T-helper 2 cell (primary cell): ENCODE results near the gene GARIN5B.
A peak's percentile ranks its signal among the peaks of the same experiment; 100 is the strongest.
"Not testable (repeated sequence)": the region's sequence is repeated elsewhere in the genome, so short reads cannot be mapped to it uniquely, and the experiment has no call there.

Experiments used
- DNase-seq, 5 experiments: peaks; one replicate each; pipeline versions ENCODE4 v3.0.0 to v3.0.0-alpha.2; 2012 to 2022

GARIN5B gene

DNA sequence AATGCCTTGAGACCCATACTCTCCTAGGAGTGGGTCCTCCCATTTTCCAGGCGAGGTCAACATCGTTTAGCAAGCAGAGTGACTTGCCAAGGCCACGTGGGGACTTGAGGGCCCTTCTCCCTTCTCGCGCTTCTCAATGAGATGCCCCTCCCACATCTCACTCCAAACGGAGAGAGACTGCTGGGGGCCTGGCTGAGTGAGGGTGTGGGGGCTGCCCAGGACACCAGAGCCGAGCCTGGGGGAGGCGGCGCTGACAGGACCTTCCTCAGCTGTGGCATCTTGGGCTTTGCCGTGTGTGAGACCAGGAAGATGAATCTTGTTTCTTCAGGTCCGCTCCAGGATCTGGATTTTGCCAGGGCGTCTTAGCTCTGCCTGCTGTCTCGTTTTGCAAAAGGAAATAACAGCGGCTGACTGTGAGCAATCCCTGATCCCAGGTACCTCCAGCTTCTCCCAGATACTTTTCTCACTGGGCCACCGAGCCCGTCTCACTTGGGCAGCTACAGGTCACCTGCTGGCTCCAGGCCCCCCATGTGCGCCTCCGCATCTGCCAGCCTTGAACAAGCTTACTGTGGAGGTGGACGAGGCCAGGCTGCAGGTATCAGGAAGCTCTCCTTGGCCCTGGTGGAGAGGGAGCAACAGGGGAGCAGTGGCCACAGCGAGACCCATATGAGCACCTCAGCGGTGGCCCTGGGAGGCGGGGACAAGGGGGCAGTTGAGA, 14.6 kb downstream of the GARIN5B start:
- DNase-seq, result no peak

DNA sequence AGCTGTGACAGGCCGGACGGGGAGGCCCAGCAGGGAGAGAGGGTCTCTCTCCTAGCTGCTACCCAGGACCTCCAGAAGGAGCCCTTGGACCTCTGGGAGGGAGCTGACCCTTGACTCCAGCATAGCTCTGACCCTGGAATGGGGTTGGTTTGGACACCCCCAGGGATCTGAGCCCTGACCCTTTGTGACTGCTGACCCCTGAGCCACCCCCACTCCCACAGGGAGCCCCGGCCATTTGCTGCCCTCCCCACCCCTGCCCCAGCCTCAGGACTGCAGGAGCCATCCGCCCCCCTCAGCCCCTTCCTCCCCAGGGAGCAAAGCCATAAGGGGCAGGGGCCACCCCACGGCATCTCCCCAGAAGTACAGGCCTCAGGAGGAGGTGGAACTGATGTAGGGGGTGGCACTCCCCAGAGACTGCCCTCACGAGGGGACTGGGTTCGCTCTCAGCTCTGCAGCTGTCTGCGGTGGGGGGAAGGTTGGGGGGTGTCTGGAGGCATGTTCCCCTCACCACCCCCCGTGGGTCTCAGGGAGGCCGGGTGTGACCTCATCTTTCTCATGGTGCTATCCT, 15.5 kb downstream of the GARIN5B start:
- no peak for DNase-seq

DNA sequence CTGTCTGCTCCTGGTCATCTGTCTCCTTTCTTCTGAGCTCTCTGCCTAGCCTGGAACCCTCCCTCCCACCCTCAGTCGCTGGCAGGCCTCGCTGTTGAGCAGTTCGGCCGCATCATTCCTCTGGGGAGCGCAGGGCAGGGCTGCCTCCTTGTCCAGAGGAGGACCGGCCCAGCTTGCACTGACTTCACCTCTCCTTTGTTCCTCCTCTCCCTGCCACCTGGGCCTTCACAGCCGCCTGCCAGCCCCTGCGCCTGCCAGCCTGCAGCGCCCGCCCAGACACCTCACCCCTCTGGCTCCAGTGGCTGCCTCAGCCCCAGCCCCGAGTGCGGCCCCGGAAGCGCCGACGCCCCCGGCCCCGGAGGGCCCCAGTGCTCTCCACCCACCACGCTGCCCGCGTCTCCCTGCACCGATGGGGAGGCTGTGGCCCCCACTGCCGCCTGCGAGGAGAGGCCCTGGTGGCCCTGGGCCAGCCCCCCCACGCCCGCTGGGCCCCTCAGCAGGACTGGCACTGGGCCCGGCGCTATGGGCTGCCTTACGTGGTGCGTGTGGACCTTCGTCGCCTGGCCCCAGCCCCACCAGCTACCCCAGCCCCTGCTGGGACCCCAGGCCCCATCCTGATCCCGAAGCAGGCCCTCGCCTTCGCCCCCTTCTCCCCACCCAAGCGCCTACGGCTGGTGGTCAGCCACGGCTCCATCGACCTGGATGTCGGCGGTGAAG, 16.2 kb downstream of the GARIN5B start:
- DNase-seq, result no peak

DNA sequence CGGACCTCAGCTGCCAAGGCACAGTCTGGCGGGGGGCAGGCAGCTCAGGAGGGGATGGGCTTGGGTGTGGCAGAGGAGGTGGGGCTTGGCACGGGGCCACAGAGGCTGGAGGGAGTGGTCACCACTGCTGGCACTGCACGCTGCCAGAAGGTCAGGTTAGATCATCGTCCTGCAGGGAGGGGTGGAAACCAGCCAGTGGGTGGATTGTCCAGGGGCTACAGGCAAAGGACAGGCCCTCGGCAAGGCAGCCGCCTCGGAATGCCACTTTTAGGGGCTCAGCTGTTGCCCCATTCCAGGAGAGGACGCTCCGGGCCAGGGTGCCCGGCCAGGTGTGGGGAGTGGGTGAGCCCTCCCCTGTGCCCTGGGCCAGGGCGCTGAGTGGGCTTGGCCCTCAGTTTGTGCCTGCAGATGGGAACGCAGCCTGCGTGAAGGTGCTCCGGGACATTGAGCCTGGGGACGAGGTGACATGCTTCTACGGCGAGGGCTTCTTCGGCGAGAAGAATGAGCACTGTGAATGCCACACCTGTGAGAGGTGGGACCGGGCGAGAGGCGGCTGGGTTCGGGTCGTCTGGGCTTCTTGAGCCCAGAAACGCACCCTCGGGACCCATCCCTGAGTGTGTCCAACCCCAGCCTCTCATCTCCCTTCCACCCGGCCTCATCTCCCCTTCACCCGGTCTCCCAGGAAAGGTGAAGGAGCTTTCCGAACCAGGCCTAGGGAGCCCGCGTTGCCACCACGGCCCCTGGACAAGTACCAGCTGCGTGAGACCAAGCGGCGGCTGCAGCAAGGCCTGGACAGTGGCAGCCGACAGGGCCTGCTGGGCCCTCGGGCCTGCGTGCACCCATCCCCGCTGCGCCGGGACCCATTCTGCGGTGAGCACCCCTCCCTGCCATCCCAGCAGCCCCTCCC, 17.0 kb downstream of the GARIN5B start:
- no peak for DNase-seq

DNA sequence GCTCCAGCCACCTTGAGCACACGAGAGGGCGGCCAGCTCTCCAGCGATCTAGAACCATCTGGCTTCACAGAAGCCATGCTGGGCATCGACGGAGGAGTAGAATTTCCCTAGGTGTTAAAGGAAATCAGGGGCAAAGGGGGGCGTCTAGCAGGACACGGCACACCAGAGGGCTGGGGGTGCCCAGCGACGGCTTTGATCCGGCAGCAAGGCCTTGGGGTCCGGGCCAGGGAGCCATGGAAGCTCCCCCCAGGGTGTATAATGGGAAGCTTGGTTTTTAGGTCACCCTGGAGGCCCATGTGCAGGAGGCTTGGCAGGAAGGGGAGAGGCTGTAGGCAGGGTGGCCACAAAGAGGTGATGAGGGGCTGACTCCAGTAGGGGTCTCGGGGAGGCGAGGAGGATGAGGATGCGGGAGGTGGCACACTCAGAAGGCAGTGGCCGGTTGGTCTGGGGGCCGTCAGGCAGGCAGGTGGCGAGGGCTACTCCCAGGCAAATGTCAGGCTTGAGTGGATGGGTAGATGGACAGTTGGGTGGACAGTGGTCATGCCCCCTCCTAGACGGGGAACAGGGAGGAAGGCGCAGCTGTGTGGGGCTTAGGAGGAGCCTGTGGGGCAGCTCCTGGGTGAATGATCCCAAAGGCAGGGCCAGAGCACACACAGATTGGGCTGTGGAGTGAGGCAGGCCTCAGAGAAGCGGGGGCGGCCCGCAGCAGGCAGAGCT, 17.8 kb downstream of the GARIN5B start:
- DNase-seq, result no peak

DNA sequence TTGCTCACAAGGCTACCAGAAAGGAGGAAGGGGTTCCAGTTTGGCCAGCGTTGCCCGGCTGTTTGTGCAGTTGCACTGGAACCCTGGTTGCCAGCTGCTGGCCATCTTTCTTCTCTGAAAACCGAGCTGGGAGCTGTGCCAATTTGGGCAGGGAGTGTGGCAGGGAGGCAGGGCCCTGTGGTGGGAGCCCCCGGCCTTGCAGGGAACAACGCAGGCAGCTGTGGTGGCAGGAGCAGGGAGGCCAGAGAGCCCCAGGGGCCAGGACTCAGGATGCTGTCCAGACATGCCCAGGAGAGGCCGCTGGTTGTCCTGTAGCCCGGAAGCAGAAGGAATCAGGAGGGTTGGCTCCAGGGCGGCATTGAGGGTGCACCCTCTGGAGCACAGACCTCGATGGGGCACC, 18.6 kb downstream of the GARIN5B start:
- no peak for DNase-seq

DNA sequence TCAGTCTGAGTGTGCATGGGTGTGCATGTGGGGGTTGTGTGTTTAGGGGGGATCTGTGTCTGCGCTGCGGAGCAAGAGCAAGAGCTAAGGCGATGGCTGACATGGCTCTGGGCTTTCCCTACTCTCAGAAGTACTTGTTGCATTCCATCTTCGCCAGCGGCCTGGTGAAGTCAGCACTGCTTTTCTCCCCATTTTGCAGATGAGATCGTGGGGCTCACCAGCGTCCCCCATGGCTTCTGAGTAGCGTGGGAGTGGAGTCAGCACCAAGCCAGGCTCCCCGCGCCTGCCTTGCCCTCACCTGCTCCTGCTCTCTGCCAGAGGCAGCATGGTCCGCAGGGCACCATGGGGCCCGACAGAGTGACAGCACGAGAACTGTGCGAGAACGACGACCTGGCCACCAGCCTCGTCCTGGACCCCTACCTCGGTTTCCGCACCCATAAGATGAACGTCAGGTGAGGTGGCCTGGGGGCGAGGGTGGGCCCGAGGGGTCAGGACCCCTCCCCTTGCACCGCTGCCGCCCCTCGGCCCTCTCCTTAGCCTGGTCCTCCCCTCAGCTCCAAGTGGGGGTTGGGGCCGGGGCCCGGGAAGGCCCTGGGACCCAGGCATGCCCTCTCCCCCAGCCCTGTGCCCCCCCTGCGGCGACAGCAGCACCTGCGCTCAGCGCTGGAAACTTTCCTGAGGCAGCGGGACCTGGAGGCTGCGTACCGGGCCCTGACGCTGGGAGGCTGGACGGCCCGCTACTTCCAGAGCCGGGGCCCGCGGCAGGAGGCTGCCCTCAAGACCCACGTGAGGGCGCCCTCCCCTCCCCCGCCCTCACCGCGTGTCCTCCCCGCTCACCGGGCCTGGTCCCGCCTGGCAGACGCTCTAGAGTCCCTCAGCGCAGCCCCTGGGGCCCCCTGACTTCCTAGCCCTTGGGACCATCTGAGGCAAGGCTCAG, 21.2 kb downstream of the GARIN5B start:
- no peak for DNase-seq

DNA sequence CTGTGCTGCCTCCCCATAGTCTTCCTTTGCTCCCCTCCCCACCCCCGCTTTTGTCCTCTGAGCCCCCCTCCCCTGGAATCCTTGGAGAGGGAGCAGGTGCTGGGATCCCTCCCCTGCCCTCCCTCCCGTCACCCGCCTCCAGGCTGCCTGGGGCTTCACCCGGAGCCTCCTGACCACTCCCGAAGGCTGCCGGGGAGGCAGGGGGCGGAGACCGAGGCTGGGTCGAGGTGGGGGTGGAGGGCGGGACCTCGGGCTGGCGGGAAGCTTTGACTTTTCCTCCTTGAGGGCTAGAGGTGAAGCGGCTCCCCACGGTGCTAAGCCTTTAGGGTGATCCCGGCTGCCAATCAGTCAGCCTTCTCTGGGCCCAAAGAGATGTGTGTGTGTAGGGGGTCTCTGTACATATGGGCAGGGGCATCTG, 21.9 kb downstream of the GARIN5B start:
- DNase-seq, result peak in 4 of 5 experiments; percentile 17 to 68 (median 46)

DNA sequence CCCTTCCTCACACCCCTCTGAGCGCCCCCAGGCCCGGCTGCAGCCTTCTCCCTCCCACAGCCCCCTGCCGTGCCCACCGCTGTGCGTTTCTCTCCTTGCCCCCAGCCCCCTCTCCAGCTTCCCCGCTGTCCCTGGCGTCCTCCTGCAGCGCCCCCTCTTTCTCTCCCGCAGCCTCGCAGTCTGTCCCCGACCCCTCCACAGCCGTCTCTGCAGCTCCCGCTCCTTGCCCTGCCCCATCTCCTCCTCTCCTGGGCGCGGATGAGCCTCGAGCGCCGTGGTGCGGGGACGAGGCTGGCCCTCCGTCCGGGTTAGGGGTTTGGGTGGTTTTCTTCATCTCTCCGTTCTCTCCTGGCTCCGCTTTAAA, 22.3 kb downstream of the GARIN5B start:
- peak in 1 of 5 experiments; percentile 36 for DNase-seq

DNA sequence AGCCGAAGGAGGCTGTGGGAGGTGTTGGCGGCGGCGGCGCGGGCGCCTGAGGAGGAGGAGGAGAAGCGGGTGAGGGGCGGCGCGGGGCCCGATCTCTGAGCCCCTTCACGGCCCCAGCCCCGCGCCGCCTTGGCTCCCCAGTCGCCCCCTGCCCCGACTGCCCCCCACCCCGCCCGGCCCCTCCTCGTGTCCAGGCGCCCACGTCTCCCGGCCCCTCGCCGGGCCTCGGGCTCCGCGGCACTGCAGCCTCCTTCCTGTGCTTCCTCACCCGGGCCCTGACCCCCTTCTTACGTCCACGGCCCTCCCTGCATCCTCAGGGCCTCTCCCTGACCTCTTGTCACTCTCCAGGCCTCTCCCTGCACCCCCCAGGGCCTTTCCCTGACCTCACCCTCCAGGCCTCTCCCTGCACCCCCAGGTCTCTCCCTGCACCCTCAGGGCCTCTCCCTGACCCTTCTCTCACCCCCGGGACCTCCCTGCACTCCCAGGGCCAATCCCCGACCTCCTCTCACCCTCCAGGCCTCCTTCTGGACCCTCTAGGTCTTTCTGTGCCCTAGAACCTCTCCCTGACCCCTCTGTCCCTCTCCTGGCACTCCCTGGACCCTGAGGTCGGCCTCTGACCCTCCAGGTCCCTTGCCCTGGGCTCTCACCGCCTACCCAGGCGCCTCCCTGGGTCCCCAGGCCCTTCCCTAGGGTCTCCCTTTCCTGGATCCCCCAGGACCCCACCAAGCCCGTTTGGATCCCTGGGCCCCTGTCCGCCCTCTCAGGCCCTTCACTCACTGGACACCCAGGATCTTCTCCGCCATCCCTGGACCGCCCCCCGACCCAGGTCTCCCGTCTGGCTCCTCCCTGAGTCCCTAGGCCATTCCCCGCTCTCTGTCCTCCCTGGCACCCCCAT, 22.9 kb downstream of the GARIN5B start:
- DNase-seq, result peak in 2 of 5 experiments; percentile 16 to 30

DNA sequence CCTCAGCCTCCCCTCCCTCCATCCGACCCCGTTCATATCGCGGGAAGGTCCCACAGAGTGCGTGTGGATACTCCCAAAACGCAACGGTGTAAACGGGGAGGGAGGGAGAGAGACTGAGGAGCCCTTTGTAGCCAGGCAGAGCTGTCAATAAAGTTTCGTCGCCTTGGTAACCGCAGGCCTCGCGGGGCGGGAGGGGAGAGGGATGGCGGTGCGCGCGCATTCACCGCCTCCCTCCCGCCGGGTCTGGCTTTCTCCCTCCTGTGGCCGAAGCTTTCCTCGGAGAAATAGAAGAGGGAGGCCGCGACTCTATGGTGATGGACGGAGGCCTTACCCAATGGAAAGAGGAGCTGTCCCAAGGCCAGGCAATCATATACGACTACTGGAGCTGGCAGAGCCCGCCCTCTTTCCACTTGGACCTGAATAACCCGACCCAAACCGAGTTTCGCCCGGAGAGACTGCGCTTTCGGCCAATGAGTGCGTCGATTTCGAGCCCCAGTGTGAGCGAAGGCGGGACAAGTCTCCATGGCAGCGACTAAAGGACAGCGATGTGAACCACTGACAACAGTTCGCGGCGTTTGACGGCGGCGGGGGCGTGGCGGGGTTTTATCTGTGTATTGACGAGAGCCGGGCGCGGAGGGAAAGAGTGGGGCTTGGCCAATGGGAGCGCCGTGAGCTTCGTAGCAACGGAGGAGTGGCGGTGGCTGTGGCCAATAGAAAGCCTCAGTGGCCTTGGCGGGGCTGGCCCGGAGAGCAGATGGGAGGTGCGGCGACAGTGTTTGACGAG, 23.8 kb downstream of the GARIN5B start, which contains the start of gene KMT5C:
Gene KMT5C (plus strand): TSS at position 772 of the 784 bp plus-strand sequence. CDS start 2,061 bp downstream, outside the sequence.
- peak; percentile 100 for DNase-seq

DNA sequence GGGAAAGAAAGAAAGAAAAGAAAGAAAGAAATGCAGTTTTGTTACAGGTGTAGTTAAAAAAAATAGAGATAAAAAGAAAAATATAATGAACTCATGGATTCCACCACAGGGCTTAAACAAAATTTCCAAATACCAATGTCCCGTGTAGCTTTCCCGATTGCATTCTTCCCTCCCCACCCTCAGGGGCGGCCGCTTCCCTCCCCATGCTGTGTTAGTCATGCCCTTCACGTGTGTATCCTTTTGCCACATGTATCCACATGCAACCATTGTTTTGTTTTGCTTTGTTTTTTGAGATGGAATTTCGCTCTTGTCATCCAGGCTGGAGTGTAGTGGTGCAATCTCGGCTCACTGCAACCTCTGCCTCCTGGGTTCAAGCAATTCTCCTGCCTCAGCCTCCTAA, 27.0 kb downstream of the GARIN5B start:
- DNase-seq, result no peak

DNA sequence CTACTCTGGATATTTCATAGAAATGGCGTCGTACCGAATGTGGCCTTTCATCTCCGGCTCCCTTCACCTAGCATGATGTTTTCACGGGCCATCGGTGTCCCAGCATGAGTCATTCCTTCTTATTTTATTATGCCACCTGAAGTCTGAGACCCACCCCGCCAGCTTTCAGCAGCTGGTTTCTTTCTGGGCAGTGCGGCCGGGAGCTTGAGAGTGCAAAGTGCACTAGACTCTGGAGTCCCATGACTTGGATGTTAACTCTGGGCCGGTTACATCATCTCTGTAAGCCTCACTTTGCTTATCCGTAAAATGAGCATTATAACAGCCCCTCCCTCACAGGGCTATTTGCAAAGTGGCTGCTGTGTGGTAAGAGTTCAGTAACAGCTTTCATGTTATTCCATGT, 29.2 kb downstream of the GARIN5B start:
- DNase-seq, result no peak

DNA sequence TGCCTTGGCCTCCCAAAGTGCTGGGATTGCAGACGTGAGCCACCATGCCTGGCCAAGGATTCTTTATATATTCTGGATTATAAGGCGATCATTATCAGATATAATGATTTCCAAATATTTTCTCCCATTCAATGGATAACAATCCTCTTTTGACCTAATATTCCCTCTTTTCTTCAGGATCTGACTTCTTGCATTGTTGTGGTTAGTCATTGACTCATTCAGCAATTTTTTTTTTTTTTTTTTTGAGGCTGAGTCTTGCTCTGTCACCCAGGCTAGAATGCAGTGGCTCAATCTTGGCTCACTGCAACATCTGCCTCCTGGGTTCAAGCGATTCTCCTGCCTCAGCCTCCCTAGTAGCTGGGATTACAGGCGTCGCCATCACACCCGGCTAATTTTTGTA, 33.3 kb downstream of the GARIN5B start:
- DNase-seq, result not testable (repeated sequence)

DNA sequence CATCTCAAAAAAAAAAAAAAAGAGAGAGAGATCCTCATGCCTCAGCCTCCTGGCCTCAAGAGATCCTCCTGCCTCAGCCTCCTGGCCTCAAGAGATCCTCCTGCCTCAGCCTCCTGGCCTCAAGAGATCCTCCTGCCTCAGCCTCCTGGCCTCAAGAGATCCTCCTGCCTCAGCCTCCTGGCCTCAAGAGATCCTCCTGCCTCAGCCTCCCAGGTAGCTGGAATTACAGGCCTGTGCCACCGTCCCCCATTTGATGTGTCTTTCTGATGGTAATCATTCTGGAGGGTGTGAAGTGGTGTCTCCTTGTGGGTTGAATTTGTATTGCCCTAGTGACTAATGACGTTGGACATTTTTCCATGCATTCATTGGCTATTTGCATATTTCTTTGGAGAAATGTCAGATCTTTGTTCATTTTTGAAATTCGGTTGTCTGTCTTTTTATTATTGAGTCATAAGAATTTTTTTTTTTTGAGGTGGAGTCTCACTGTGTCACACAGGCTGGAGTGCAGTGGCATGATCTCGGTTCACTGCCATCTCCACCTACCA, 34.2 kb downstream of the GARIN5B start:
- DNase-seq, result peak in 1 of 5 experiments; percentile 38

DNA sequence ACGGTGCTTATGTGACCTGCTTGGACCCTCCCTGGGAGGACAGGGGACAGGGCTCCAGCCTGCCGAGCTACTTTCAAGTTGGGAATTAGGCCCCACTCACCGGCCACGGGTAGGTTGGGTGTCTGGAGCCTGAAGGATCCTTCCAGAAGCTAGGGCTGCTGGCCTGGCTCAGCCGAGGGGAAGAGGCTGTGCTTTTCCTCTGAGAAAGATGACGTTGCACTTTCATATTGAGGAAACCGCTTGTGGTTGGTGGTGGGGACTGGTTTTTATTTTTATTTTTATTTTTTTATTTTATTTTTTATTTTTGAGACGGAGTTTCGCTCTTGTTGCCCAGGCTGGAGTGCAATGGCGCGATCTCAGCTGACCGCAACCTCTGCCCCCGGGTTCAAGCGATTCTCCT, 37.9 kb downstream of the GARIN5B start, which contains the start of gene TMEM150B:
Gene TMEM150B (minus strand): TSS at position 170 of the 400 bp plus-strand sequence. CDS start 4,305 bp downstream, outside the sequence.
- peak in 1 of 5 experiments; percentile 39 for DNase-seq

DNA sequence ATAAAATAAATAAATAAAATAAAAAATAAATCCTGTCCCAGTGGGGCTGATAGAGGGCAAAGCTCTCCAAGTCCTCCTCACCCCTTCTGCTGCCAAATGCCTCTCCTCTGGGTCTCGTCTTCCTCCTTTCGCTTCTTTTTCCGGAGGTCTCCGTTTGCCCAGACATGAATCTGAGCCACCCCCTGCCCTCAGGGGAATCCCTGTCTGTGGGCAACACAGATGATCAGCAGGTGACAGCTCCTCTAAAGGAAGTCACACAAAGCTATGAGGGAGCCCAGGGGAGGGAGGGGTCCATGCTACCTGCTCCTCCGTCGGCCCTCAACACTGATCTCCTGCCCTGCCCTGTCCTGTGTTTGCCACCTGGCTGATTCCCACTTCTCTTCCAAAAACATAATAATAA, 38.4 kb downstream of the GARIN5B start:
- no peak for DNase-seq

DNA sequence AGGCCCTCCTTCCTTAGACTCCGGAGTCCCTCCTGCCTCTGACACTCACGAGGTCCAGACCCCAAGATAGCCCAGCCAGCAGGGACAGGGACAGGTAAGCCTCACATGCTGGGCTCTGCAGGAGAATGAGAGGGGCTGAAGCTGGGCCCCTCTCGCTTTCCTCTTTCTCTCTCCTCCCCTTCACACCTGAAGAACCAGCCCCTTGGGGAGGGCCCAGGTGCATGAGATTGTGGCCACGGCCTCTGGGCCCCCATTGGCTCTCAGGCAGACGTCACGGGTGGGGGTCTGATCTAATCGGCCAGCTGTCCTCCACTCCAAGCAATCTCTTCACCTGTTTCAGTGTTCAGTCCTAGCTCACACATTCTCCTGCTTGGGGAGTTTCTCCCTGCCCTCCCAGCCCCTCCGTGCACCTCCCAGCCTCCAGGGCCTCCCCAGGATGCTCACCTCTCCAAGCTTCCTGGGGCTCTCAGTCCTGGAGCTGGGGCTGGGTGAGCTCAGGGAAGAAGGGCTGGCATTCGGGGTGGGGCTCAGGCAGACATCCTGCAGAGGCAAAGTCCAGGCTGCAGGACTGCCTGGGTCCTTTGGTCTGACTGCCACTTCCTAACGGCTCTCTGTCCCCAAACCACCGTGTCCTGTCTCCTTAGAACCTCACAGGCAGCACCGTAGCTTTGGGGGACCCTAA, 40.7 kb downstream of the GARIN5B start:
- no peak for DNase-seq
